Activated CD8-positive, alpha-beta memory T cell treated with anti-CD3 and anti-CD28 coated beads, Interleukin-2, amount 50 U/mL, for 1 hour (primary cell): Measurements from ENCODE around the gene NAV2.

Experiments used
- DNase-seq: peaks from one replicate; pipeline ENCODE4 v3.0.0-alpha.2; 2020; ENCODE audit errors: extremely low read depth

Gene NAV2

GRCh38 chr11:19867064-19867463 lies 154.4 kb downstream of the NAV2 start:
- no peak for DNase-seq

DNA sequence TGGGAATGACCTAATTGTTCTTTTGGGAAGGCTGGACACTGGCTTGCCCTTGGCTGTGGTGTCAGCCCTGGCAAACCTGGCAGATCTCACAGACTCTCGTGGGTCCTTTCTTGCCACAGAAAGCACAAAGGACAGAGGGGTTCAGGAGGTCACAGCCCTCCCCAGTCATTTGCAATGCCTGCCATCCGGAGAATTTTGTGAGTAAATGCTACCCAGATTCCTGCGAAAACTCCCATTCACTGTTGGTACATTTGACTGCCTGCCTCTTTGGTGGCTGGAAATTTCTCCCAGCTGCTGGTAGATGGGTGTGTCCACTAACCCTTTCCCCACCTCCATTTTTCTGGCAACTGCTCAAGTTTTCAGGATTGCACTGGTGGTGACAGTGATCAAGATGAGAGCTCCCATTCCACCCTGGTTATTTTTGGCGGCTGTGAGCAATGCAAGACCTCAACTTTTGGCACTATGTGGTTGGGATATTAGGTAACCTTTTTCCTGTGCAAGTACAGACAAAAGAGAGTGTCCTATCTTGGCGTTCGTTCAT lies 155.7 kb downstream of the NAV2 start:
- DNase-seq = no peak

DNA sequence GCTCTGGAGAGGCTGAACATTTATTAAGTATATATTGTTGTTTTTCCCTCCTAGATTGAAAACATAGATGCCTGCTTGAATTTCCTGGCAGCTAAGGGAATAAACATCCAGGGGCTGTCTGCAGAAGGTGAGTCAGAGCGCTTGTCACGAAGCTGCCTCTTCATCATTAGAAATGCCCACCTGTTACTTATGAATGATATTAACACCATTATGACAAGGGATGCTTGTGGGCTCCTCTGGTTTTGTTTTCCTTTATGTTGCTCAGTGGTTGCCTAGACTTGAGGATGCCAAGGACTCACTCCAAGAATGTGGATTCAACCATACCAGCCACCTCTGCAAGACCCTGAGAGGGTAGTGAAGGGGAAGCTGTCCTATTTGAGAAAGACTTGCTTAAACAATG lies 156.2 kb downstream of the NAV2 start:
- DNase-seq = no peak

GRCh38 chr11:19869466-19869865 lies 156.8 kb downstream of the NAV2 start:
- no peak for DNase-seq

- no peak for DNase-seq
Measured at GRCh38 chr11:19869946-19870589, 157.4 kb downstream of the NAV2 start.

DNA sequence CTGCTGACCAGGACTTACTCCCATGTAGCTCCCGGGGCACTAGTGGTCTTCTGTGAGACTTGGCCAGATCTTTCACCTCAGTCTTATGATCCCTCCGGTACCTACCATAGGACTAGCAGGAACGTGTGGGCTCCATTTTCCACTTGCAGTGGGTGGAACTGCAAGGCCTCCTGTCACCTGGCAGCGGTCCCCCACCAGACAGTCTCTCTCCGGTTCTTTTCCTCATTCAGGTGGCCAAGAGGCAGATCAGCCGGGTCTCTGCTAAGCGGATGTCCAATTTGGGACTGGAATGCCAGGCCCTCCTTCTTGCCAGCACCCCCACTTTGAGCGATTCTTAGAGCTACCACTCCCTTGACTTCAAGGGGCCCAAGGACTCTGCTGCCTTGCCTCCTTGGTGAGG lies 158.9 kb downstream of the NAV2 start:
- no peak for DNase-seq

DNA sequence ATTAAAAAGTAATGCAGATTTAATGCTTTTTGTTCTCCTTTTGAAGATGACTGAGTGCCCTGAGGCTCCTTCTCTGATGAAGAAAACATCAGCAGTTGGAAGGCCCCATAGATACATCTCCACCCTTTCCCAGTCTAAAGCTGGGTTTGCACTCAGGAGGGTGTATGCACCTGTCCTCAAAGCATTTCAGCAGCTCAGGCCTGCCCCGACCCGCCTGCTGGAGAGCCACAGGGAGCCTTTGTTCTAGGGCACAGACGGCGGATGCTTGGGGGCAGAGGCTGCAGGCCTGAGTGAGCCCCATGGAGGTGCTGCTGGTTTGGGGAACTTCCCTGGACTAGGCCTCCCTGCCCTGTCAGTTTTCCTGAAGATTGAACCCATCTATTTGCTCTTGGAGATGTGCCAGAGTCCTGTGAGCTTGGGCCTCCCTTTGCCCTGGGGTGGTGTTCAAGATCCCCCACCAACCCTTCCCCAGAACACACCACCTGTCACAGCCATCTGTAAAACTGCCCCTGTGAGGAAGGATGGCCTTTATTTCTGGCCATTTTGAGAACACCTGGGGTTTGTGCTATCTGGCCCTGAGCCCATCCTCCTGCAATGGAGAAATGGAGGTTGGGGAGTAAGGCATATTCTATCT lies 160.0 kb downstream of the NAV2 start:
- DNase-seq = no peak

GRCh38 chr11:19873730-19874129 lies 161.1 kb downstream of the NAV2 start:
- no peak for DNase-seq

GRCh38 chr11:19874266-19874665 lies 161.6 kb downstream of the NAV2 start:
- DNase-seq = no peak

DNA sequence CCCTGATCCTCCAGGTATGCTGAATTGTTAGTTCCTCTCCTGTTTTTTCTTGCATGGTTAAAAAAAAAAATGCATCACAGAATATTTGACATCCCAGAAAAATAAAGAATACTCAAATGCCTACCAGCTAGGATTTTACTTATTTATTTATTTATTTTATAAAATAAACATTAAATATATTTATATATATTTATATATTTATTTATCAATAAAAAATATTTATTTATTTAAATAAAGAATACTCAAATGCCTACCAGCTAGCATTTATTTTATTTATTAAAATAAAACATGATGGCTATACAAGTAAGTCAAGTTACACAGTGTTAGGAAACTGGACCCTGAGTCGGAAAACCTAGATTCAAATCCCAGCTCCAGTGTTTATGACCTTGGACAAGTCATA lies 164.1 kb downstream of the NAV2 start:
- no peak for DNase-seq

GRCh38 chr11:19878520-19878919 lies 165.9 kb downstream of the NAV2 start:
- no peak for DNase-seq

- no peak for DNase-seq
Measured at GRCh38 chr11:19879307-19880087, 166.9 kb downstream of the NAV2 start.

GRCh38 chr11:19880088-19880345 lies 167.4 kb downstream of the NAV2 start:
- DNase-seq = no peak

GRCh38 chr11:19881177-19881576 lies 168.5 kb downstream of the NAV2 start:
- no peak for DNase-seq

GRCh38 chr11:19882356-19882755 lies 169.7 kb downstream of the NAV2 start:
- DNase-seq = no peak

GRCh38 chr11:19886498-19886897 lies 173.9 kb downstream of the NAV2 start:
- DNase-seq = no peak

DNA sequence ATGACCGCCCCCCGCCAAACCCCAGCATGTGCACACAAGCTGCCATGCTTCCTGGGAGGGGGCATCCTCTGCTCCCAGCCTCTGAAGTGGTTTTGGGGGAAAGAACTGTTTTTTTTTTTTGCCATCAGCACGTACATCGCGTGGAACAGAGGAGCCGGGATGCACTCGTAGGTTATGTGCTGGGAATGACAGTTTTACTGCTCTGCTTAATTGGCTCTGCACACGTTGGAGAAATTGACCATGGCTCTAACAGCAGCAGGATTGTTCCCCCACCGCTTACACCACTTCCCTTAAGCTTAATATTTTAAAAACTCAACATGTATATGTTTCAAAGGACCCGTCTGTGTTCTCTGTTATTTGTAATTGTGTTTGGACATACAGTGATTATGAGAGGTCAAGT lies 175.2 kb downstream of the NAV2 start:
- DNase-seq = no peak

DNA sequence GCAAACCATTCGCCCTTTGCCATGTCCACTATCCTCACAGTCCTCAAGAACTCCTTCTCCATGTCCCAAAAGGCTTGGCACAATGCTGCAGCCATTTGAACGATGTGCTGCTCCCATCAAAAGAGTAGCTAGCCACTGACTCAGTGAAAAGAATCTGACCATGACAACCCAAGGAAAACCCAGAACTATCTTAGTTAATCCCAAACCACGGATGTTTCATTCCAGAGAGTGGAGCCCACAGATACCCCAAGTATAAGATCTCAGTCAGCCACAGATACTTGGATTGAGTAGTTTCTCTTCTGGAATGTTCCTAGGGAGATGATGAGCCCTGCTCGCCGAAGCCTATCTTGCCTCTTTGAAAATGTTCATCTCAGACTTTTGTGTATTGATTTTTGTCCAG lies 176.9 kb downstream of the NAV2 start:
- DNase-seq = no peak

- DNase-seq = no peak
Measured at GRCh38 chr11:19890308-19890707, 177.7 kb downstream of the NAV2 start.

GRCh38 chr11:19891022-19891421 lies 178.4 kb downstream of the NAV2 start:
- DNase-seq = no peak

DNA sequence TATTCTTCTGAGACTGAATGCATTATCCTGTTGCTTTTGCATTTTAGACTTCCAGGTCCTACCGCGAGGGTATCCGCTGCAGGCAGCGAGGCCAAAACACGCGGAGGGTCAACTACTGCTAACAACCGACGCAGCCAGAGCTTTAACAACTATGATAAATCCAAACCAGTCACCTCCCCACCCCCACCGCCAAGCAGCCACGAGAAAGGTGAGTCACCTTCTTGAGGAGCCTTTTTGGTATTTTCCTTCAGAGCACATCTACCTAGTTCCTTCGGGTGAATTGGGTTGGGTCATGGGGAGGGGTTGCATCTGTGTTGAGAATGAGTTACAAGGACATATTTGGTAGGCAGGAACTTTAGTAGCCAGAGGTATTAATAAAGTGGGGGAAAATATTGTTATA lies 179.8 kb downstream of the NAV2 start:
- no peak for DNase-seq

GRCh38 chr11:19892876-19893275 lies 180.2 kb downstream of the NAV2 start:
- DNase-seq = no peak

GRCh38 chr11:19894404-19894803 lies 181.8 kb downstream of the NAV2 start:
- no peak for DNase-seq
